SK-N-SH (cell line): ENCODE measurements around the gene FBF1. TPM values are rescaled to one million over a fixed set of nuclear protein-coding genes. Genes with fewer than 3 reads are reported as not detected.

Source experiments
- CHD2 ChIP-seq: fragments of 150-350 bp; IDR thresholded peaks from 2 replicates; pipeline ENCODE4 v1.6.1; 2018; ENCODE audit warnings: low read length; ENCODE audit not compliant: partially characterized antibody
- ELF1 ChIP-seq: IDR thresholded peaks from 2 replicates; pipeline ENCODE4 v1.4.0; 2012
- EP300 ChIP-seq, 2 experiments: IDR thresholded peaks; 2 replicates each; pipeline versions ENCODE4 v1.4.0 to v1.6.1; 2012; ENCODE audit warnings: borderline replicate concordance in 1 of 2, low read depth in 1 of 2, low read length in 1 of 2
- FOSL2 ChIP-seq: IDR thresholded peaks from 2 replicates; pipeline ENCODE4 v1.4.0; 2012; ENCODE audit warnings: low read depth, mild to moderate bottlenecking, moderate library complexity, borderline replicate concordance
- FOXJ3 ChIP-seq: sonication (generic); formaldehyde crosslinking; IDR thresholded peaks from 2 replicates; pipeline ENCODE4 v1.5.1; 2020; ENCODE audit warnings: mild to moderate bottlenecking, missing genetic modification reagents
- GABPA ChIP-seq: IDR thresholded peaks from 2 replicates; pipeline ENCODE4 v1.4.0; 2012; ENCODE audit warnings: low read depth, mild to moderate bottlenecking
- JUND ChIP-seq: IDR thresholded peaks from 2 replicates; pipeline ENCODE4 v1.4.0; 2012
- NFIC ChIP-seq: IDR thresholded peaks from 2 replicates; pipeline ENCODE4 v1.4.0; 2012; ENCODE audit warnings: borderline replicate concordance
- POLR2AphosphoS5 ChIP-seq: IDR thresholded peaks from 2 replicates; pipeline ENCODE4 v1.6.1; 2012; ENCODE audit warnings: low read depth, low read length
- RFX5 ChIP-seq: IDR thresholded peaks from 2 replicates; pipeline ENCODE4 v1.6.1; 2012; ENCODE audit warnings: mild to moderate bottlenecking, improper control_type of control experiment, low read length
- TAF1 ChIP-seq: IDR thresholded peaks from 2 replicates; pipeline ENCODE4 v1.6.1; 2012; ENCODE audit warnings: low read depth, mild to moderate bottlenecking, low read length, moderate library complexity, borderline replicate concordance
- TCF12 ChIP-seq: IDR thresholded peaks from 2 replicates; pipeline ENCODE4 v1.4.0; 2012
- TEAD4 ChIP-seq: IDR thresholded peaks from 2 replicates; pipeline ENCODE4 v1.4.0; 2012; ENCODE audit warnings: mild to moderate bottlenecking, borderline replicate concordance; ENCODE audit not compliant: insufficient read depth
- YY1 ChIP-seq: IDR thresholded peaks from 2 replicates; pipeline ENCODE4 v1.4.0; 2012; ENCODE audit warnings: low read depth, mild to moderate bottlenecking
- polyA plus RNA-seq, 3 experiments: library from polyadenylated mRNA; depleted of rRNA; stranded (reverse); fragments of >200 nt; gene quantifications; 2 replicates each; pipeline ENCODE4 v1.2.3, GENCODE V29; 2012
- TF ChIP-seq, protein P1 (sequence below): fragments of 150-350 bp; IDR thresholded peaks from 2 replicates; pipeline ENCODE4 v1.6.1; 2016; ENCODE audit warnings: mild to moderate bottlenecking, low read depth, low read length
- TF ChIP-seq, protein P2 (sequence below): IDR thresholded peaks from 2 replicates; pipeline ENCODE4 v1.4.0; 2012; ENCODE audit warnings: low read depth, borderline replicate concordance
- TF ChIP-seq, protein P3 (sequence below): IDR thresholded peaks from 2 replicates; pipeline ENCODE4 v1.6.1; 2012; ENCODE audit warnings: mild to moderate bottlenecking, low read depth, low read length, moderate library complexity
- TF ChIP-seq, protein P4 (sequence below): fragments of 150-350 bp; IDR thresholded peaks from 2 replicates; pipeline ENCODE4 v1.6.1; 2017; ENCODE audit warnings: antibody characterized with exemption, low read length, low read depth, borderline replicate concordance

FBF1 gene
- polyA plus RNA-seq, 1 of the 3 experiments (the other 2 are of a cell fraction), result 19.0 TPM

DNA sequence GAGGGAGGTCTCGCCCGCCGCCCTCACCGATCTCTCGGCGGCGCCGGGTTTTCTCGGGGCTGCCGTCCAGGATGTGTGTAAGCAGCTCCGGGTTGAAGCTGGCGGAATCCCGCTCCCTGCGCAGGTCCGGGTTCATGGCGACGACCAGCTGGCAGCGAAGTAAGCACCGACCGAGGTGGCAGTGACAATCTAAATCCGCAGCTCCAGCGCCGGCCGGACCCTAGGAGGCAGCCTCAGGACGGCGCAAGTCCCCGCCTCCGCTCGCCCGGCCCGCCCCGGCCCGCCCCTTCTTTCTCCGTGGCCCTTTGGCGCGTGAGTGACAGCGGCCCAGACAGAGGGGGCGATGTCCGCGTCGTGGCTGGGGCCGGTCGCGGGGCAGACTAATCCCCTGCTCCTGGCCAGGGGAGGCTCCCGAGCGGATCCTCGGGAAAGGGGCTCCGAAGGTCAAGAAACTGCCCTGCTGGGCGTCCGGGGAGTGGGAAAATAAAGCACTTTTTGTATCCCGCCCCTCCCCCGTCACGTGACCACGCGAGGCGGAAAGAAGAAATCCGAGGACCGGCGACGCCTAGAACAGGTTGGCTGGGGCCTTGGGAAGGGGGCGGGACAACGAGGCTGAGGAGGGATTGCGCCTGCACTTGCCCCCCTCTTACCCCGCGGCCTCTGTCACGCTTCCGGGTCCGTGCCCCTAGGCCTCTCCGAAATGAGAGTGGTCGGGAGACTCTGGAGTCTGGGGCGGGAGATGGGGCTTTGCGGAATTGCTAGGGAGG lies 38.3 kb upstream of the FBF1 start, which contains the start of the genes ACOX1 and TEN1 (continued):
- TF ChIP-seq, protein P1, sequence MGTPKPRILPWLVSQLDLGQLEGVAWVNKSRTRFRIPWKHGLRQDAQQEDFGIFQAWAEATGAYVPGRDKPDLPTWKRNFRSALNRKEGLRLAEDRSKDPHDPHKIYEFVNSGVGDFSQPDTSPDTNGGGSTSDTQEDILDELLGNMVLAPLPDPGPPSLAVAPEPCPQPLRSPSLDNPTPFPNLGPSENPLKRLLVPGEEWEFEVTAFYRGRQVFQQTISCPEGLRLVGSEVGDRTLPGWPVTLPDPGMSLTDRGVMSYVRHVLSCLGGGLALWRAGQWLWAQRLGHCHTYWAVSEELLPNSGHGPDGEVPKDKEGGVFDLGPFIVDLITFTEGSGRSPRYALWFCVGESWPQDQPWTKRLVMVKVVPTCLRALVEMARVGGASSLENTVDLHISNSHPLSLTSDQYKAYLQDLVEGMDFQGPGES, result no peak
- peak; percentile 98 for TF ChIP-seq POLR2AphosphoS5
- no peak; the same call in 1 of the 2 replicates for TF ChIP-seq RFX5
- TF ChIP-seq EP300 (IDR thresholded peaks at IDR 0.05; ENCODE audit: borderline replicate concordance in 1 of 2, low read depth in 1 of 2, low read length in 1 of 2), result peak; percentile 37 to 43; a peak in 2 of 4 replicates
- TF ChIP-seq TCF12, result peak; percentile 21; the same call in 1 of the 2 replicates
- TF ChIP-seq, protein P2, sequence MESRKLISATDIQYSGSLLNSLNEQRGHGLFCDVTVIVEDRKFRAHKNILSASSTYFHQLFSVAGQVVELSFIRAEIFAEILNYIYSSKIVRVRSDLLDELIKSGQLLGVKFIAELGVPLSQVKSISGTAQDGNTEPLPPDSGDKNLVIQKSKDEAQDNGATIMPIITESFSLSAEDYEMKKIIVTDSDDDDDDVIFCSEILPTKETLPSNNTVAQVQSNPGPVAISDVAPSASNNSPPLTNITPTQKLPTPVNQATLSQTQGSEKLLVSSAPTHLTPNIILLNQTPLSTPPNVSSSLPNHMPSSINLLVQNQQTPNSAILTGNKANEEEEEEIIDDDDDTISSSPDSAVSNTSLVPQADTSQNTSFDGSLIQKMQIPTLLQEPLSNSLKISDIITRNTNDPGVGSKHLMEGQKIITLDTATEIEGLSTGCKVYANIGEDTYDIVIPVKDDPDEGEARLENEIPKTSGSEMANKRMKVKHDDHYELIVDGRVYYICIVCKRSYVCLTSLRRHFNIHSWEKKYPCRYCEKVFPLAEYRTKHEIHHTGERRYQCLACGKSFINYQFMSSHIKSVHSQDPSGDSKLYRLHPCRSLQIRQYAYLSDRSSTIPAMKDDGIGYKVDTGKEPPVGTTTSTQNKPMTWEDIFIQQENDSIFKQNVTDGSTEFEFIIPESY, result no peak
- peak; percentile 86; the same call in 1 of the 2 replicates for TF ChIP-seq YY1
- TF ChIP-seq, protein P3, sequence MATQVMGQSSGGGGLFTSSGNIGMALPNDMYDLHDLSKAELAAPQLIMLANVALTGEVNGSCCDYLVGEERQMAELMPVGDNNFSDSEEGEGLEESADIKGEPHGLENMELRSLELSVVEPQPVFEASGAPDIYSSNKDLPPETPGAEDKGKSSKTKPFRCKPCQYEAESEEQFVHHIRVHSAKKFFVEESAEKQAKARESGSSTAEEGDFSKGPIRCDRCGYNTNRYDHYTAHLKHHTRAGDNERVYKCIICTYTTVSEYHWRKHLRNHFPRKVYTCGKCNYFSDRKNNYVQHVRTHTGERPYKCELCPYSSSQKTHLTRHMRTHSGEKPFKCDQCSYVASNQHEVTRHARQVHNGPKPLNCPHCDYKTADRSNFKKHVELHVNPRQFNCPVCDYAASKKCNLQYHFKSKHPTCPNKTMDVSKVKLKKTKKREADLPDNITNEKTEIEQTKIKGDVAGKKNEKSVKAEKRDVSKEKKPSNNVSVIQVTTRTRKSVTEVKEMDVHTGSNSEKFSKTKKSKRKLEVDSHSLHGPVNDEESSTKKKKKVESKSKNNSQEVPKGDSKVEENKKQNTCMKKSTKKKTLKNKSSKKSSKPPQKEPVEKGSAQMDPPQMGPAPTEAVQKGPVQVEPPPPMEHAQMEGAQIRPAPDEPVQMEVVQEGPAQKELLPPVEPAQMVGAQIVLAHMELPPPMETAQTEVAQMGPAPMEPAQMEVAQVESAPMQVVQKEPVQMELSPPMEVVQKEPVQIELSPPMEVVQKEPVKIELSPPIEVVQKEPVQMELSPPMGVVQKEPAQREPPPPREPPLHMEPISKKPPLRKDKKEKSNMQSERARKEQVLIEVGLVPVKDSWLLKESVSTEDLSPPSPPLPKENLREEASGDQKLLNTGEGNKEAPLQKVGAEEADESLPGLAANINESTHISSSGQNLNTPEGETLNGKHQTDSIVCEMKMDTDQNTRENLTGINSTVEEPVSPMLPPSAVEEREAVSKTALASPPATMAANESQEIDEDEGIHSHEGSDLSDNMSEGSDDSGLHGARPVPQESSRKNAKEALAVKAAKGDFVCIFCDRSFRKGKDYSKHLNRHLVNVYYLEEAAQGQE, result peak; percentile 65
- no peak for TF ChIP-seq FOSL2
- no peak for TF ChIP-seq TEAD4
- TF ChIP-seq ELF1, result peak; percentile 99
- no peak for TF ChIP-seq JUND
- TF ChIP-seq FOXJ3 (CRISPR knock-in tag), result no peak; the same call in 1 of the 2 replicates
- TF ChIP-seq GABPA, result peak; percentile 79
- TF ChIP-seq, protein P4, sequence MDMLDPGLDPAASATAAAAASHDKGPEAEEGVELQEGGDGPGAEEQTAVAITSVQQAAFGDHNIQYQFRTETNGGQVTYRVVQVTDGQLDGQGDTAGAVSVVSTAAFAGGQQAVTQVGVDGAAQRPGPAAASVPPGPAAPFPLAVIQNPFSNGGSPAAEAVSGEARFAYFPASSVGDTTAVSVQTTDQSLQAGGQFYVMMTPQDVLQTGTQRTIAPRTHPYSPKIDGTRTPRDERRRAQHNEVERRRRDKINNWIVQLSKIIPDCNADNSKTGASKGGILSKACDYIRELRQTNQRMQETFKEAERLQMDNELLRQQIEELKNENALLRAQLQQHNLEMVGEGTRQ, result peak; percentile 91
- 0 out of 2 replicates have a peak, but pooled peaks have one; percentile 27 for TF ChIP-seq NFIC
- TF ChIP-seq CHD2, result peak; percentile 55
- TF ChIP-seq TAF1, result peak; percentile 94
